ELF-1 (cell line): ENCODE measurements around the gene JMJD6.
"Not testable (repeated sequence)": the region's sequence is repeated elsewhere in the genome, so short reads cannot be mapped to it uniquely, and the experiment has no call there.

Experiments used
- DNase-seq: peaks from one replicate; pipeline ENCODE4 v3.0.0-alpha.2; 2016; ENCODE audit warnings: low read depth, low spot score

The JMJD6 gene

GRCh38 chr17:76736349-76737081 lies 10.1 kb upstream of the JMJD6 start:
- peak; percentile 64 for DNase-seq

GRCh38 chr17:76735586-76736348 lies 9.4 kb upstream of the JMJD6 start:
- DNase-seq: no peak

DNA sequence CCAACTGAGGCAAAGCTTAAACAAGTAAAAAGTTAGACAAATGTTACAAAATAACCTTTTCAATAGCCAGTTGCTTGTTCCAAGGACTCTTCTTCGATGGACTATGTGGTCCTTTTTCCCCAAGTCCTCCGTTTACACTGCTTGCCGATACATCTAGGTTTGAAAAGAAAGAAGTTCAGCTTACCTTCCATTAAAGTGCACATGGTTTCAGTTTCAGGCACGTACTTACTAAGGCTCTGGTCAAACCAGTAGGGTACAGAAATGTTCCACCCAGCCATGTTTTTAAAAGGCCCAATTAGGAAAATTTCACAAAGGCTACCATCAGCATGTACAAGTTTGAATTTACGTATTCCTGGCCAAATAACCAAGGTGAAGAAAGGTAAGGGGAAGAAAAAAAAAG lies 8.6 kb upstream of the JMJD6 start:
- DNase-seq: no peak

- no peak for DNase-seq
Measured at GRCh38 chr17:76734080-76734840, 7.9 kb upstream of the JMJD6 start.

- no peak for DNase-seq
Measured at GRCh38 chr17:76733618-76733957, 7.2 kb upstream of the JMJD6 start.

DNA sequence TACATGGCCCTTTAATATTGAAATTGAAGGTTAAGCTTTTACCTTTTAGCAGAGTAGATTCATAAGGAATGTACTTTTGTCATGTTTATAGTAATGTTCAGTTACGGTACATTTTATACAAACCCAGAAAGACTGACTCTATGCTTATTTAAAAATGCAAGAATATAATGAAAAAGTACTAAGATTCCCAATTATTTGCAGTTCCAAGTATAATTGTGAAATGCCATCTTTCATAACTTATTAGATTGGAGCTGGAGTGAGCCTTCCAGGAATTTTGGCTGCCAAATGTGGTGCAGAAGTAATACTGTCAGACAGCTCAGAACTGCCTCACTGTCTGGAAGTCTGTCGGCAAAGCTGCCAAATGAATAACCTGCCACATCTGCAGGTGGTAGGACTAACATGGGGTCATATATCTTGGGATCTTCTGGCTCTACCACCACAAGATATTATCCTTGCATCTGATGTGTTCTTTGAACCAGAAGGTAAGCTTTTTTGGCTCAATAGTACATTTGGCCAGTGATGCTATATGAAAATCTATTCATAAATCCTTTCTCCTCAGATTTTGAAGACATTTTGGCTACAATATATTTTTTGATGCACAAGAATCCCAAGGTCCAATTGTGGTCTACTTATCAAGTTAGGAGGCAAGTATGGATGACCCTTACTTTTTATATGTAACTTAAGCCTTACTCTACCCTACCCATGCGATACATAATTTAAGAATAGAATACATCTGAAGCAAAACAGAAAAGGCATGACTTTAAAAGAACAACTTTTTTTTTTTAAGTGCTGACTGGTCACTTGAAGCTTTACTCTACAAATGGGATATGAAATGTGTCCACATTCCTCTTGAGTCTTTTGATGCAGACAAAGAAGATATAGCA lies 6.6 kb upstream of the JMJD6 start:
- DNase-seq: no peak

DNA sequence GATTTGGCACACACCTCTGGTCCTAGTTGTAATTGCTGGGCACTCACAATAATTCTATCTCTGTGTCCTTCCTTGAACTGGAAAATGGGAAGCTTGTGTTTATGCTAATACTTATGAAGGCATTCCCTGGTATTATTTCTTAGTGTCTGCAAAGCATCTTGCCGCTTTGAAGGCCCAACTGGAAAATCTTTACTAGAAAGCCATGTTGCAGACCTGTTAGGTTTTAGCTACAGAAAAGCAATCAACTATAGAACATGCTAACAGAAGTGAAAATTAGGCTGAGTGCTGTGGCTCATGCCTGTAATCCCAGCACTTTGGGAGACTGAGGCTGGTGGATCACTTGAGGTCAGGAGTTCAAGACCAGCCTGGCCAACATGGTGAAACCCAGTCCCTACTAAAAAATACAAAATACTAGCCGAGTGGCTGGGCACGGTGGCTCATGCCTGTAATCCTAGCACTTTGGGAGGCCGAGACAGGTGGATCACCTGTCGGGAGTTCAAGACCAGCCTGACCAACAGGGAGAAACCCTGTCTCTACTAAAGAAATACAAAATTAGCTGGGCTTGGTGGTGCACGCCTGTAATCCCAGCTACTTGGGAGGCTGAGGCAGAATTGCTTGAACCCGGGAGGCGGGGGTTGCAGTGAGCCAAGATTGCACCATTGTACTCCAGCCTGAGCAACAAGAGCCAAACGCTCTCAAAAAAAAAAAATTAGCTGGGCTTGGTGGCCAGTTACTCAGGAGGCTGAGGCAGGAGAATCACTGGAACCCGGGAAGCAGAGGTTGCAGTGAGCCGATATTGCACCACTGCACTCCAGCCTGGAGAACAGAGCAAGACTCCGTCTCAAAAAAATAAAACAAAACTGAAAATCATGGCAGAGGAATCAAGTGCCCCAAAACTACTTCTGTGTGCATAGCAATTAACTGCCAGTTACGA lies 5.7 kb upstream of the JMJD6 start:
- DNase-seq: peak; percentile 28

DNA sequence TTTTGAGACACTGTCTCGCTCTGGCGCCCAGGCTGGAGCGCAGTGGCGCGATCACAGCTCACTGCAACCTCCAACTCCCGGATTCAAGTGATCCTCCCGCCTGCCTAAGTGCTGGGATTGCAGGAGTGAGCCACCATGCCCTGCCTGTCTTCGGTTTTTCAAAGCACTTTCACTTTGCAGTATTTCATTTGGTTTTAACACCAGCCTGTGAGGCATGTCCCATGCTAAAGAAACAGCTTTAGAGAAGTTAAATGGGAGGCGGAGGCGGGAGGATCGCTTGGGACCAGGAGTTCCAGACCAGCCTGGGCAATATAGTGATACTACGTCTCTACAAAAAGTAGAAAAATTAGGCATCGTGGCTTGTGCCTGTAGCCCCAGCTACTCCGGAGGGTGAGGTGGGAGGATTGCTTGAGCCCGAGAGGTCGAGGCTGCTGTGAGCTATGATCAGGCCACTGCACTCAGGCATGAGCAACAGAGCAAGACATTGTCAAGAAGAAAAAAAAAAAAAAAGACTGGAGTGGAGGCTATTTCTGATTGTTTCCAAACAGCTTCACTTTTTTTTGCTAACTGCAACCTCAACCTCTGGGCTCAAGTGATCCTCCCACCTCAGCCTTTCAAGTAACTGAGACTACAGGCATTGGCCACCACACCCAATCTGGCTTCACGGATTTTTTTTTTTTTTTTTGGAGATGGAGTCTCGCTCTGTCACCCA lies 1.5 kb upstream of the JMJD6 start:
- DNase-seq: no peak

DNA sequence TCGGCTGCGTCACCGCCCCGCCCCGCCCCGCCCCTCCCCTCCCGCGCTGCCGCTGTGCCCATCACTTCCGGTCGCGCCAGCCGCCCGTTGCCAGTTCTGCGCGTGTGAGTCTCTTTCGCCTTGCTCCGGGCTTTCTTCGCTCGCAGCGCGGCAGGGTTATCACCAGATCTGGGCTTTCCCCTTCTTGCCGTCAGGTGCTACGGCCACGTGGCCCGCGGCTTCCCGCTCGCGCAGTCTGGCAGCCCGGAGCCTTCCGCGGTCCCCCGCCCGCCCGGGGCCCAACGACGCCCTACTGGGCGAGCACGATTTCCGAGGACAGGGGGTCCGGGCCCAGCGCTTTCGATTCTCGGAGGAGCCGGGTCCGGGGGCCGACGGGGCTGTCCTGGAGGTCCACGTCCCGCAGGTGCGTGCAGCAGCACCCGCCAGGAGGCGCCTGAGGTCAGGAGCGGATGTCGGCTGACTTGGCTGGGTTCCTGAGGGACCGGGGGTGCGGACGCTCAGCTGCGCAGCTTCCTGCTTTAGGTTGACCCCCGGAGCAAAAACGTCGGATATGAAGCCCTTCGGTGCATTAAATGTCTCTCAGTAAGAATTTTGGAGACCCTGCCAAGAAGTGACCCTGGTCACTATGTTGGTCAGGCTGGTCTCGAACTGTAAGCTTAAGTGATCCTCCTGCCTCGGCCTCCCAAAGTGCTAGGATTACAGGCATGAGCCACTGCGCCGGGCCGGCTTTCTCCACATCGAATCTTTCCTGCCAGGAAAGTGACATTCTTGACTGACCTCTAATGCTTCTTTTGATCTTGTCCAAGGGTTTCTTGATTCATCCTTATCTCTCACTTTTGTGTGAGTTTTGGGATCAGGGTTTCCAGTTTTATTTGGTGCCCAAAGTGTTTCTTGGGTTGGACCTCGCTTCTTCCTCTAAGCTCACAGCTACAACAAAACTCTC lies 641 bp upstream of the JMJD6 start, which contains the start of gene METTL23:
TSS of gene METTL23 (plus strand) at position 64 of the 943 bp plus-strand sequence. CDS start 2,872 bp downstream, outside the sequence.
- peak; percentile 77 for DNase-seq

- DNase-seq: no peak
Measured at GRCh38 chr17:76725580-76726230, 701 bp downstream of the JMJD6 start.

- DNase-seq: no peak
Measured at GRCh38 chr17:76723812-76724211, 2.6 kb downstream of the JMJD6 start.

- not testable (repeated sequence) for DNase-seq
Measured at GRCh38 chr17:76722977-76723376, 3.4 kb downstream of the JMJD6 start.

- DNase-seq: no peak
Measured at GRCh38 chr17:76722279-76722678, 4.1 kb downstream of the JMJD6 start.

GRCh38 chr17:76721463-76721862 lies 4.9 kb downstream of the JMJD6 start:
- no peak for DNase-seq

DNA sequence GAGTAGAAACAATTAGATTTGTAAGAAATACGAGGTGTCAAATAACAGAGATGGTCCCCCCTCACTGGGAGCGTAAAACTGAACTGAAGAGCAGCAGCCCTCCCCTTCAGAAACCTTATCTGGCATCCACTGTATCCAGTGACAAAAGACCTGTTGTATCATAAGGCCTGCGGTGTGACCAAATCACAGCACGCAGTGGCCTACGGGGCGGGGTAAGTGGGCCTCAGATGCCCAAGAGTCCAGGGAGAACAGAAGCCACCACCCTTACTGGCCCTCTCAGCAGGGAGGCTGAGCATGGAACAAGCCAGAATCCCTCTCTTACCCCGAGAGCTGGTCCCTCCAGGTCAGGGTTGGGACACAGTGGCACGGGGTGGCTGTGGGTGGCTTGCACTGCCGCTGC lies 5.5 kb downstream of the JMJD6 start:
- DNase-seq: no peak

- no peak for DNase-seq
Measured at GRCh38 chr17:76720211-76720610, 6.2 kb downstream of the JMJD6 start.

- DNase-seq: no peak
Measured at GRCh38 chr17:76718516-76718915, 7.9 kb downstream of the JMJD6 start.

DNA sequence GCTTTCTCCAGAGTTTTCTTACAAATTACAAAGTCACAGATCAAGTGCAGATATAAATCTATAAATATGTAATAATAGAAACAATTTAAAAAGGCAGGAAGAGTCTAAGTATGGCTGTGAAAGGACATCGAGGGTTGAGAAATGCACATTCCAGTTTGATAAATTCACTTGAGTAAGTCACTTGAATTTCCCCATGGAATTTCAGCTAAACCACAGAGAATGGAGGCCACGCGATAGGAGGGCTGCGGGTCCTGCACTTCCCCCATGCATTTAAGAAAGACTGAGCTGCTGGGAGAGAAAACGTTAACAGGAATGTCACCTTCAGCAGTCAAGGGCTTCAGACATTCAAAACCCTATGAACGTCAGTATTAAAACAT lies 9.6 kb downstream of the JMJD6 start:
- no peak for DNase-seq
